ENCODE results near the gene YWHAG.

YWHAG gene

GRCh38 chr7:76281706-76282343, 77.0 kb downstream of the YWHAG start:
- H2AFZ ChIP-seq (ENCODE audit: low read length): no peak overlapping the region
- no peaks in the 10 kb centered on the region for H3K79me2 ChIP-seq (ENCODE audit: insufficient read depth, low read length)
- no peaks in the 10 kb centered on the region for H4K20me1 ChIP-seq (ENCODE audit: insufficient read depth, low read length, poor library complexity, severe bottlenecking)
- TF ChIP-seq CTCF (conservative IDR thresholded peaks at IDR 0.05; ENCODE audit: low read length) (no peak), EZH2phosphoT487 (IDR thresholded peaks at IDR 0.05; ENCODE audit: borderline replicate concordance) (no peak)
- no peak overlapping the region for H3K9ac ChIP-seq (ENCODE audit: low read depth, low read length, poor library complexity, severe bottlenecking)
- no peak overlapping the region for H3K4me2 ChIP-seq (ENCODE audit: low read depth, low read length, poor library complexity, severe bottlenecking)
- no peaks in the 10 kb centered on the region for H3K36me3 ChIP-seq (ENCODE audit: insufficient read depth, low read length)
- H3K4me1 ChIP-seq (ENCODE audit: insufficient read depth, low read length, poor library complexity, severe bottlenecking): no peaks in the 10 kb centered on the region
- no peak overlapping the region for H3K4me3 ChIP-seq (ENCODE audit: low read length, poor library complexity, severe bottlenecking)
- no peaks in the 10 kb centered on the region for H3K27me3 ChIP-seq (ENCODE audit: insufficient read depth, low read length, poor library complexity, severe bottlenecking)
- no peaks in the 10 kb centered on the region for H3F3A ChIP-seq (ENCODE audit: low read depth)
- H3K9me3 ChIP-seq (ENCODE audit: insufficient read depth, low read depth, low read length): no peaks in the 10 kb centered on the region
- H3K9me2 ChIP-seq (replicated peaks; ENCODE audit: low read depth, low read length): no peaks in the 10 kb centered on the region

GRCh38 chr7:76281006-76281705, 77.6 kb downstream of the YWHAG start:
- no peak overlapping the region for H3K9ac ChIP-seq (ENCODE audit: low read depth, low read length, poor library complexity, severe bottlenecking)
- H3K79me2 ChIP-seq (ENCODE audit: insufficient read depth, low read length): no peaks in the 10 kb centered on the region
- no peaks in the 10 kb centered on the region for H3K27me3 ChIP-seq (ENCODE audit: insufficient read depth, low read length, poor library complexity, severe bottlenecking)
- no peak overlapping the region for H3K4me2 ChIP-seq (ENCODE audit: low read depth, low read length, poor library complexity, severe bottlenecking)
- H3K4me1 ChIP-seq (ENCODE audit: insufficient read depth, low read length, poor library complexity, severe bottlenecking): no peaks in the 10 kb centered on the region
- no peaks in the 10 kb centered on the region for H4K20me1 ChIP-seq (ENCODE audit: insufficient read depth, low read length, poor library complexity, severe bottlenecking)
- no peak overlapping the region for H2AFZ ChIP-seq (ENCODE audit: low read length)
- no peak overlapping the region for H3K4me3 ChIP-seq (ENCODE audit: low read length, poor library complexity, severe bottlenecking)
- H3K9me2 ChIP-seq (replicated peaks; ENCODE audit: low read depth, low read length): no peaks in the 10 kb centered on the region
- TF ChIP-seq EZH2phosphoT487 (IDR thresholded peaks at IDR 0.05; ENCODE audit: borderline replicate concordance): no peak
- no peak for TF ChIP-seq CTCF (conservative IDR thresholded peaks at IDR 0.05; ENCODE audit: low read length)
- H3K36me3 ChIP-seq (ENCODE audit: insufficient read depth, low read length): no peaks in the 10 kb centered on the region
- no peaks in the 10 kb centered on the region for H3K9me3 ChIP-seq (ENCODE audit: insufficient read depth, low read depth, low read length)
- H3F3A ChIP-seq (ENCODE audit: low read depth): no peaks in the 10 kb centered on the region

DNA sequence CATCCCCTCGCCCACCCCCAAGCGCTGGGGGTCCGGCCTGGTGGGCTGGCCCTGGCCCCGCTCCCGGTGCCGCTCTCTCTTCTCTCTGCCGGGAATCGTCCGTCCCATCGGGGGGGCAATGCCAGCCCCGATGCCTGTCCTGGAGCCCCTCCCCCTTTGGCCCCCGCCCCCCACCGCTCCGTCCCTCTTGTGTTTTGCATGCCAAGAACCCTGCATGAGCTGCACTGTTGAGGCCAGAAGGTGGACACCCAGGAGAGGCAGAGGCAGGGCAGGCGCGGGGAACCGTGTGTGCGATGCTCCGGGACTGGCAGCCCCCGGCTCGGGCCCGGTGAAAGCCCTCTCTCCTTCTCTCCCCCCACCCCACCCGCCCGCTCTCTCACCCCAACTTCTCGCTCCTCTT, 78.4 kb downstream of the YWHAG start:
- Histone ChIP-seq H3K36me3 (ENCODE audit: insufficient read depth, low read length) (no peaks in the 10 kb centered on the region), H3K4me3 (ENCODE audit: low read length, poor library complexity, severe bottlenecking) (no peak overlapping the region), H3K9me3 (ENCODE audit: insufficient read depth, low read depth, low read length) (no peaks in the 10 kb centered on the region), H3K79me2 (ENCODE audit: insufficient read depth, low read length) (no peaks in the 10 kb centered on the region), H3K9ac (ENCODE audit: low read depth, low read length, poor library complexity, severe bottlenecking) (no peak overlapping the region), H4K20me1 (ENCODE audit: insufficient read depth, low read length, poor library complexity, severe bottlenecking) (no peaks in the 10 kb centered on the region), H3K4me1 (ENCODE audit: insufficient read depth, low read length, poor library complexity, severe bottlenecking) (no peaks in the 10 kb centered on the region), H3F3A (ENCODE audit: low read depth) (no peaks in the 10 kb centered on the region), H3K4me2 (ENCODE audit: low read depth, low read length, poor library complexity, severe bottlenecking) (no peak overlapping the region), H3K27me3 (ENCODE audit: insufficient read depth, low read length, poor library complexity, severe bottlenecking) (no peaks in the 10 kb centered on the region), H2AFZ (ENCODE audit: low read length) (no peak overlapping the region), H3K9me2 (replicated peaks; ENCODE audit: low read depth, low read length) (no peaks in the 10 kb centered on the region)
- TF ChIP-seq CTCF (conservative IDR thresholded peaks at IDR 0.05; ENCODE audit: low read length): no peak
- TF ChIP-seq EZH2phosphoT487 (IDR thresholded peaks at IDR 0.05; ENCODE audit: borderline replicate concordance): no peak
